GM19240 (cell line): Measurements from ENCODE around the gene FAXC.

Source experiments
- DNase-seq: peaks from one replicate; pipeline ENCODE4 v3.0.0; 2011; ENCODE audit warnings: low spot score; ENCODE audit not compliant: insufficient read length

FAXC gene

DNA sequence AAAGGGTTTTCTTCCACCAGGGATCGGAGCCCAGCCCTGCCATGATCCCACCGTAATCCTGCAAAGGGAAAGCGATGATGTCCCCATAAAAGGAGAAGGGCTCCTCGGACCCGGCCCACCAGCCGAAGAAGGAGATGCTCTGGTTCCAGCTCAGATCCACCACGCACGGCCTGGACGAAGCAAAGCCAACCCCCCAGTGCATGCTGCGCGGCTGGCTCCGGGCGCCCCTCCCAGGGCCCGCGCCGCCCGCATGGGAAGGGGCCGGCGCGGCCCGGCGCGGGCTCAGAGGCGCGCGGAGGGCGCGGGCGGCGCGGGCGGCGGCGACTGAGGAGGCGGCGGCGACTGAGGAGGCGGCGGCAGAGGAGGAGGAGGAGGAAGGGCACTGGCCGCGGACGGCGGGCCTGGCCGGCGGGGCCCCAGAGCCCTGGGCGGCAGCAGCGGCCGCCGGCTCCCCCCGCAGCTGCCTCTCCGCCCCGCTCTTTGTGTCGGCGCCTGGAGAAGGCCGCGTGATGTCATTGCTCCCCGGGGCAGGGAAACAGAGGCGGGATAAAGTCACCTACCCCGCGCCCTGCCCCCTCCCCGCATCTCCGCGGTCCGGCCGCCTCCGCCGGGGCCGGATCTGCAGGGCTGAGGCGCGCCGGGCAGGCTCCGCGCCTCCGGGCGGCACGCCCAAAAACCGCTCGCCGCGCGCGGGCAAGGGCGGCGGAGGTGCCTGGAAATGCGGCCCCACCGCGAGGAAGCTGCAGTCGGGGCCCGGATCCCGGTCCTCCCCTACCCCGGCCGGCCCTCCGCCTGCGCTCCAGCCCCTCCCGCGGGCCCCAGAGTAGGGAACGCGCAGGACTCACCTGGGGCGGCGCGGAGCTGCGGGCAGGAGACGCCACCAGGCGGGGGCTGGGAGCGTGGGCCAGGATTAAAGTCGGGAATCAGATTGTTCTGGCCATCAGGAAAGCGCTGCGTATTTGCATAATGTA, at the start of gene FAXC:
Gene FAXC (minus strand): TSS at position 504 of the 971 bp plus-strand sequence. CDS start 302 bp downstream, at position 202.
- no peak for DNase-seq

- no peak for DNase-seq
These were observed 47.8 kb upstream of the FAXC start for GRCh38 chr6:99397287-99397686.

DNA sequence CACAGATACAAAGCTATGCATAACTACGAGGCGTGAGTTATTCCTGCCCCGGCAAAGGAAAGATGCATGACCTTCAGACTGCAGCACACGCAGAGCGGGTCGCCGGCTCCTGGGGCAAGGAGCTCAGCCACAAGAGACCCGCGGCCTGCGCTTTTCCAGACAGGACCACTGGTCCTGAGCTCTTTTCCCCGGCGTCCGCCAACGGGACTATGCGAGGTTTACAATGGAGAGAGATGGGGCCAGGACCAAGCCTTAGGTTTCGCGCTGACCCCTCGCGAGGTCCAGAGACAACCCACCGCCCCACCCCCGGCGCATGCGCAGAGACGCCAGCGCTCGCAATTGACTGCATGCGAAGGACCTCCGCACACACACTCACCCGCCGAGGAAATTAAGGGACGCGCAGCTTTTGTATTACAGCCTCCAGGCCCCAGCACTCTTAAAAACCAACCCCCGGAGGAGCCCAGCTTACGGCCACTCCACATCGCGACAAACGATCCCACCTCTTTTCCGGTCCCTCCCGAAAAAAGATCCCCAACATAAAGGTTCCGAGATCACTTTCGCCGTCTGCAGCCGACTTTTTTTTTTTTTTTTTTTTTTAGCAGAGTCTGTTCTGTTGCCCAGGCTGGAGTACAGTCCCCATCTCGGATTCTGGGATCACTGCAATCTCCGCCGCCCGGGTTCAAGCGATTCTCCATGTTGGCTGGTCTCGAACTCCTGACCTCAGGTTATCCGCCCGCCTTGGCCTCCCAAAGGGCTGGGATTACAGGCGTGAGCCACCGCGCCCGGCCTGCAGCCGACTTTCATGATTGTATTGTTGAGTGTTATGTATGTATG, 44.4 kb upstream of the FAXC start, which contains the start of gene COQ3:
Gene COQ3 (minus strand): TSS at position 498 of the 834 bp plus-strand sequence. CDS start 16 bp downstream, at position 482.
- DNase-seq, result peak; percentile 52

GRCh38 chr6:99393366-99393697, 43.9 kb upstream of the FAXC start:
- no peak for DNase-seq

- DNase-seq, result no peak
These were observed 41.4 kb upstream of the FAXC start for GRCh38 chr6:99390896-99391295.

DNA sequence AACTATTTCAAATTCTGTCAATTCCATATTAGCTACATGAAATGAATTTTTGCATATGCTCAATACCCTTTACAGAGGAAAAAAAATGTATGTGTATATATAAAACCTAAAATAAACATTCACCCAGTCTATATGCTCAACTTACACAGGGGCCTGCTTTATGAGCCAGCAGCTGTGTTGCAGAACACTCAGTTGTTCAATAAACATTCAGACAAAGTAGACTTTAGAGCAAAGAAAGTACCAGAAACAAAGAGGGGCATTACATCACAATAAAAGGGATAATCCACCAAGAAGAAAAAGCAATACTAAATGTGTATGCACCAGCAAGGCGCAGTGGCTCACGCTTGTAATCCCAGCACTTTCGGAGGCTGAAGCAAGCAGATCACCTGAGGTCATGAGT, 35.0 kb upstream of the FAXC start:
- DNase-seq, result no peak

- DNase-seq, result no peak
These were observed 29.2 kb upstream of the FAXC start for GRCh38 chr6:99378636-99379035.

DNA sequence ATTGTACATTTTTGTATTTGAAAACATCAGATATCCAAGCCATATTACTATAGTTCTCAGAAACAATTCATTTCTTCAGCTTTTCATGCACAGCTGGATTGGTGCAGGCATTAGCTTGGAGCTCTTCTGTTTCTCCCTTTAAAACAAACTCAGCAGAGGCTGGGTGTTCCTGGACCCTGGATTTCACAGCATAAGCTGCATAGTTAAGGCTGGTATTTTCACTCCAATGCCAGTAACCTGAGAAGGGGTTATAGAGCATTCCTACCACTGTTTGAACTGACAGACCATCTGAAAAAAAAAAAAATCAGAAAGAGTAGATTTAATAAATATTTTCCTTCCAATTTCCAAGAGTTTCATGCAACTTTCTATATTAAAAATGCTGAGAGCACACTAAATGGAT, 20.1 kb upstream of the FAXC start:
- no peak for DNase-seq

- DNase-seq, result no peak
These were observed 17.4 kb upstream of the FAXC start for GRCh38 chr6:99366852-99367251.

DNA sequence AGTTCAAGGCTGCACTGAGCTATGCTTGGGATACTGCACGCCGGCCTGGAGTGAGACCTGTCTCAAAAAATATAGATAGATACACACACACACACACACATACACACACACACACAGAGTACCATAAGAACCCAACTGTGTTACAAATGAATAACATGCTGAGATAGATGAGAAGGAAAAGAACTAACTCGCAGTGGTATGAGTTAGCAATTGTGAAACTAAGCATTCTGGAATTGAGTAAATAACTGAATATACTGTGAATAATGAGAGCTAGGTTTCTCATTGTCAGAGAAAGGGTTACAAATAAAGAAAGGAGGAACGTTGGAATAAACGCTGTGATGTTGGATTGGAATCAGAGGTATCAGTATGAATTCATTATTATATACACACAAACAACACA, 14.6 kb upstream of the FAXC start:
- no peak for DNase-seq

GRCh38 chr6:99362678-99363268, 13.3 kb upstream of the FAXC start:
- no peak for DNase-seq

DNA sequence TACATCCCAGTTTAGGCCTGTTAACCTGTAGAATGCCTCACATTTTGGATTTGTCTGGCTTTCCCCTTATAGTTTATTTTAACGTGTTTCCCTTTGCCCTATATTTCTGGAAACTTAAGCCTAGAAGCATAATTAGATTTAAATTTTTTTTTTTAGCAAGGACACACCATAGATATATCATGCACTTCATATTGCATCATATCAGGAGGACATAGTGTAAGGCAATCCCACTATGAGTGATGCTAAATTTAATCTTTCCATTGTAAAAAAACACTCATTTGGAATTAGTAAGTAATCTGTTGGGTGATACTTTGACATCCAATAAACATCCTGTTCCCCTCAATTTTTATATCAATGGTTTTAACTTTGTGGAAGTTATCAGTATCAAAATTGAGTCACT, 10.3 kb upstream of the FAXC start:
- DNase-seq, result no peak

GRCh38 chr6:99356641-99357040, 7.2 kb upstream of the FAXC start:
- no peak for DNase-seq

GRCh38 chr6:99354983-99355382, 5.5 kb upstream of the FAXC start:
- no peak for DNase-seq

- DNase-seq, result no peak
These were observed 3.7 kb upstream of the FAXC start for GRCh38 chr6:99353126-99353525.

DNA sequence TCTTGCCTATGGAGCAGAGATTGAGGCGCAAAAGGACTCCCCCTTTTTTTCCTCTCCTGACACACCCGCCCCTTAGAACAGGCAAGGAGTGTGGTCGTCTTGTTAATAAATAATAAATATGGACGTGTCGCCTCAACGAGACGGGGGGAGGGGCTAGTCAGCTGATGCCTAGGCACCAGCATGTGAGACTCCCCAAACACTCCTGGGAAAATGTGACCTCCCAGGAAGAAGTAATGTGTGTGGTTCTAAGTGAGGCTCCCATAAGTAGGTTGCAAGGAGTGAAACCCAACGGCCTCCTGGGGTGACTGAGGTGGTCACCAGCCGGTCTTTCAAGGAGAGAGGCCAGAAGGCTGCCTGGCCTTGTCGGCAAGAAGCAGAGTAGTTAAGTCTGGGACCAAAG, 1.1 kb upstream of the FAXC start:
- no peak for DNase-seq

GRCh38 chr6:99348288-99349170, 945 bp downstream of the FAXC start:
- no peak for DNase-seq

DNA sequence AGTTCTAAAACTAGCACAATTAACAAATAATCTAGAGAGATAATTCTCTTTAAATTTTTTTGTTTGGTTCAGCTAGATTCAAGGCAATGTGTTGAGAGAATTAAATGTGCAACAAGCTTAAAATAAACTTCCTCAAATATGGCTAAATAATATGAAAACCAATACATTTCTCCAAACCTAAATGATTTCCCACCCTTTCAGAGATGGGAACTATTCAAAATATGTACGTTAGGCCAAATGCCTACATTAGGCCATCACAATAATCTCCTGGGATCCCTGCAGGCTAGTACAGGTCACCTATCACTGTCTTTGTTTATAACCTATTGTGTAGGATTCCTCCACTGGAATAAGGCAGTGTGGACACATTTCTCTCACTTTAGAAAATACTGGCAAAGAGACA, 1.7 kb downstream of the FAXC start:
- no peak for DNase-seq

DNA sequence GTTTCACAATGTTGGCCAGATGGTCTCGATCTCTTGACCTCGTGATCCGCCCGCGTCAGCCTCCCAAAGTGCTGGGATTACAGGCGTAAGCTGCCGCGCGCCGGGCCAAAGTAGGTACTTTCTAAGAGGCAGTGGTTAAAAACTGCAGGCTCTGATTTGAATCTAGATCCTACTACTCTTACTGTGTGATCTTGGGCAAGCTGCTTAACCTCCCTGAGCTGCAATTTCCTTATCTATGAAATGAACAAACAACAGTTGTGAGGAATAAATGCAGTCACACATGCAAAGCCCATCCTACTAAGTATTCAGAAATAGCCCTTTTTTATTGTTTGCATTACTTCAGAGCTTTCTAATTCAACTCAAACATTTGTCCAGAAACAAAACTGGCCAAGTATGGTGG, 2.9 kb downstream of the FAXC start:
- DNase-seq, result no peak

DNA sequence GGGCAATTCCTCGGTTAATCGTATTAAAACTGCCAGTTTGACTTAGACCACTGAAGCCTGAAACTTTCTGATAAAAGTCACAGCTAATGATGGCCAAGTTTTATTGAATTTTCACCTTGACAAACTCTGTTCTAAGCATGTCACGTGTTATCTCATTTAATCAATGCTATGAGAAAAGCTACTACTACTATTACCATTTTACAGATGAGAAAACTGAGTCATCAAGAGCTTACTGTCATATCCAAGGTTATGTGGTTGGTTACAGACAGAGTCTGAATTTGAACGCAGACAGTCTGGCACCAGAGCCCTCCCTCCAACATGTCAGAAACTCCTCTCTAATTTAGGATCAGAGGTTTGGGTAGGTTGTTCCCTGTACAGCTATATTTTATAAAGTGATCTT, 4.3 kb downstream of the FAXC start:
- DNase-seq, result no peak

DNA sequence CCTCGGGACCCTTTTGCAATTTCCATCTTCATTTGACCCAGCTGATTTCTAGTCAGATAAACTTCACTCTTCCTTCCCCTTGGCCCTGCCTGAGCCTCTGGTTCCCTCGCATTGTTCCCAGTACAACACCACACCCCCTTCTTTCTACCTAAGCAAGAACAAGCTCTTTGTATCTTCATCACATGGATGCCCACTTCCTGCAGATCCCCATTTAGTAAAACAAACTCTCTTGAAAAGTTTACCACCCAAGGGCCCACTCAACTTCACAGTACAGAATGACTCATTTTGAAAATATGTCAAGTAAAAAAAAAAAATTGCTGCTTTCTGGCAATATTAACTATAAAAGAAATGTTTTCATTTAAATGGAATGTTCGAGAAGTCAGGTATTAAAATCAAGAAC, 5.2 kb downstream of the FAXC start:
- no peak for DNase-seq
